ENCODE measurements around the gene COPG1.

DNA sequence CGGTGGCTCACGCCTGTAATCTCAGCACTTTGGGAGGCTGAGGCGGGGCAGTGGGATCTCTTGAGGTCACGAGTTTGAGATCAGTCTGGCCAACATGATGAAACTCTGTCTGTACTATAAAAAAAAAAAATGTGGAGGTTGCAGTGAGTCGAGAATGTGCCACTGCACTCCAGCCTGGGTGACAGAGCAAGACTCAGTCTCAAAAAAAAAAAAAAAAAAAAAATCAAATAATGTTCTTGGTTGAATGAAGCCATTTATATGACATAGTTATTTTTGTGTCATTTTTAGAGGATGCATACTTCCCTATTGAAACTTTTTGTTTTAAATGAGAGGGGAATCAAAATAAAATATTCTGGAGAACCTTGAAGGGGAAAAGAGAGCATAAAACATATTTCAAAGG, 32.3 kb downstream of the COPG1 start:
- TF ChIP-seq ZNF333 (CRISPR knock-in tag; IDR thresholded peaks at IDR 0.05; ENCODE audit: borderline replicate concordance) = no peak
- TF ChIP-seq, protein P1, sequence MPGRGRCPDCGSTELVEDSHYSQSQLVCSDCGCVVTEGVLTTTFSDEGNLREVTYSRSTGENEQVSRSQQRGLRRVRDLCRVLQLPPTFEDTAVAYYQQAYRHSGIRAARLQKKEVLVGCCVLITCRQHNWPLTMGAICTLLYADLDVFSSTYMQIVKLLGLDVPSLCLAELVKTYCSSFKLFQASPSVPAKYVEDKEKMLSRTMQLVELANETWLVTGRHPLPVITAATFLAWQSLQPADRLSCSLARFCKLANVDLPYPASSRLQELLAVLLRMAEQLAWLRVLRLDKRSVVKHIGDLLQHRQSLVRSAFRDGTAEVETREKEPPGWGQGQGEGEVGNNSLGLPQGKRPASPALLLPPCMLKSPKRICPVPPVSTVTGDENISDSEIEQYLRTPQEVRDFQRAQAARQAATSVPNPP (CRISPR knock-in tag; IDR thresholded peaks at IDR 0.05) = no peak
